Naive thymus-derived CD8-positive, alpha-beta T cell (primary cell): ENCODE data around the gene MBOAT7. TPM values are rescaled to one million over a fixed set of nuclear protein-coding genes. Genes with fewer than 3 reads are reported as not detected.

Source experiments
- ATAC-seq, 2 donors: fragments of 150-1000 bp; cut with Tn5 transposase in 1 of 2; sonication (Bioruptor Pico), chemical (Tn5 transposase) in 1 of 2; 1 replicate in 1 of 2; 2 replicates in 1 of 2; pipeline ENCODE4 v1.10.0; 2021; ENCODE audit warnings: mild to moderate bottlenecking in 2 of 2, moderate library complexity in 2 of 2
- POLR2A ChIA-PET: fragments of 350-600 bp; sonication (Branson Sonifier 250); formaldehyde crosslinking; loops from one replicate; lab custom pipeline; 2021; ENCODE audit warnings: antibody characterized with exemption; lab: Charles Lee
- DNase-seq, 10 donors: peaks; one replicate each; pipeline versions ENCODE4 v3.0.0 to v3.0.0-alpha.2; 2020 to 2022
- H3K27ac Mint-ChIP-seq, 10 donors: one replicate each; pipeline ENCODE4 v1.8.0; 2020 to 2022; ENCODE audit warnings: mild to moderate bottlenecking in 10 of 10, mixed read lengths in 10 of 10, moderate library complexity in 4 of 10, inconsistent platforms in 1 of 10
- H3K27me3 Mint-ChIP-seq, 5 donors: one replicate each; pipeline ENCODE4 v1.8.0; 2021 to 2022; ENCODE audit warnings: mixed read lengths in 5 of 5
- H3K36me3 Mint-ChIP-seq, 3 donors: one replicate each; pipeline ENCODE4 v1.8.0; 2020 to 2022; ENCODE audit warnings: mixed read lengths in 3 of 3, mild to moderate bottlenecking in 2 of 3, inconsistent platforms in 1 of 3
- H3K4me1 Mint-ChIP-seq, 4 donors: one replicate each; pipeline ENCODE4 v1.8.0; 2021 to 2022; ENCODE audit warnings: mixed read lengths in 4 of 4
- H3K4me3 Mint-ChIP-seq, 10 donors: one replicate each; pipeline ENCODE4 v1.8.0; 2020 to 2022; ENCODE audit warnings: mild to moderate bottlenecking in 10 of 10, mixed read lengths in 10 of 10, moderate library complexity in 6 of 10, inconsistent platforms in 1 of 10
- H3K9me3 Mint-ChIP-seq, 9 donors: one replicate each; pipeline ENCODE4 v1.8.0; 2020 to 2022; ENCODE audit warnings: mixed read lengths in 9 of 9, mild to moderate bottlenecking in 3 of 9, inconsistent platforms in 1 of 9, moderate library complexity in 1 of 9
- polyA plus RNA-seq, 3 donors: library from polyadenylated mRNA; unstranded; fragments of 300-500 nt; fragmentation: Illumina TruSeq; gene quantifications; one replicate each; pipeline ENCODE4 v1.2.3, GENCODE V29; 2021
- total RNA-seq, 8 experiments: library from RNA in 2 of 8; stranded (reverse) in 2 of 8; gene quantifications; one replicate each; pipeline ENCODE4 v1.2.3 and lab custom pipeline; 2021 to 2026

The MBOAT7 gene
- total and polyA plus RNA-seq, 5 experiments from 2014 or later = 11.9 to 36.1 (median 17.9) TPM

DNA sequence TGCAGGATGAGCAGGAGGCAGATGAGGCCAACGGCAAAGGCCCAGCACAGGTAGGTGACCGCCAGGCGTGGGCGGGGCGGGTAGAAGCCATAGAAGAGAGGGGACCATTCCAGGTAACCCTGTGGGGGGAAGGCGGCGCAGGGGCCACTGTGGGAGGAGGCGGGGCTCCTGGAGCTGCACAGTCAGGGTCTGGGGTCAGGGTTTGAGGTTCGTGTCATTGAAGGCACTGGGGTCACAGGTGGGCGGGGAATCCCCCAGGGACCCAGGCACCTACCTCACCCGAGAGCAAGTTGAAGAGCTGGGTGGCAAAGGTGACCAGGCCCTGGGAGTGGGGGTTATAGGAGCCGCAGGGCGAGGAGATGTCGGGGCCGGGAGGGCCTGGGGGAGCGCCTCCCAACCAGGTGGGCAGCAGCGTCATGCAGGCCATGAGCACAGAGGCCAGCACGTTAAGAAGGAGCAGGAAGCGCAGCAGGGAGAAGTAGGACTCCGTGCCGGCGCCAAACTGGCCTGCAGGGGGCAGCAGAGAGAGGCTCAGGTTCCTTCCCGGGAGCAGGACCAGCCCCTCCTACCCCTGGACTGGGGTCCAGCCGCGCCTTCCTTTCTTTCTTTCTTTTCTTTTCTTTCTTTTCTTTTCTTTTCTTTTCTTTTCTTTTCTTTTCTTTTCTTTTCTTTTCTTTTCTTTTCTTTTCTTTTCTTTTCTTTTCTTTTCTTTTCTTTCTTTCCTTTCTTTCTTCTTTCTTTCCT lies 21.0 kb downstream of the MBOAT7 start:
- POLR2A ChIA-PET = interaction anchor here (0.7 to 1.5 kb wide), 3 partner anchors 9 to 33 kb away, joined by 4 read pairs; partner anchors contain the start of genes LENG1, MBOAT7 and RPS9
- Mint-ChIP-seq H3K4me3 (peak overlapping the region in 2 of 10 donors; percentile 36 to 48), H3K27me3 (peaks cover 0 to 3% (median 0%) of the 10 kb centered on the region in 5 donors), H3K9me3 (no peaks in the 10 kb centered on the region), H3K36me3 (no peaks in the 10 kb centered on the region), H3K4me1 (peaks cover 5 to 30% (median 24%) of the 10 kb centered on the region in 4 donors), H3K27ac (no peak overlapping the region)
- peak; percentile 95 to 96 for ATAC-seq
- peak; percentile 76 to 93 (median 86) for DNase-seq

DNA sequence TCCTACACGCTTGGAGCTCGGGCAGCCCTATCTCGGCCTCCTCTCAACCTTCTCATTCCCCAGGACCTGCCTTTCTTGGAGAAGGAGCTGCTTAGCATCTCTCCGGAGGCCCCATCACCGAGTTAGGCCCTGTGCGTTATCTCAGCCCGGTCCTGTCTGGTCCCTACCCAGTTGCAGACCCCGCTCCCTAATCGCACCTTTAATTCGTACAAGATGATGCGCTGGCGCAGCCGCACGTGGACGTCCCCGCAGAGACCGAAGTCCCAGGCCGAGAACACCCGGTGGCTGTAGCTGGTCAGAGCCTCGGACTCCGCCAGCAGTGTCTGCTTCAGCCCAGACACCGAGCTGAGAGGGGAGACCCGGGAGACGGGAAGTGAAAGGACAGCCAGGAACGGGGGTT lies 24.2 kb downstream of the MBOAT7 start:
- Mint-ChIP-seq H3K4me3 (peak overlapping the region in 3 of 10 donors; percentile 15 to 78 (median 70)), H3K27me3 (peaks cover 0 to 3% (median 0%) of the 10 kb centered on the region in 5 donors), H3K4me1 (peaks cover 16 to 51% (median 46%) of the 10 kb centered on the region in 4 donors), H3K36me3 (no peaks in the 10 kb centered on the region), H3K27ac (no peak overlapping the region), H3K9me3 (no peaks in the 10 kb centered on the region)
- DNase-seq (no peak), ATAC-seq (no peak)
- POLR2A ChIA-PET = interaction anchor here (0.7 to 1.1 kb wide), 4 partner anchors 14 to 62 kb away, joined by 3 to 4 read pairs (median 4); no protein-coding TSS in a partner anchor

DNA sequence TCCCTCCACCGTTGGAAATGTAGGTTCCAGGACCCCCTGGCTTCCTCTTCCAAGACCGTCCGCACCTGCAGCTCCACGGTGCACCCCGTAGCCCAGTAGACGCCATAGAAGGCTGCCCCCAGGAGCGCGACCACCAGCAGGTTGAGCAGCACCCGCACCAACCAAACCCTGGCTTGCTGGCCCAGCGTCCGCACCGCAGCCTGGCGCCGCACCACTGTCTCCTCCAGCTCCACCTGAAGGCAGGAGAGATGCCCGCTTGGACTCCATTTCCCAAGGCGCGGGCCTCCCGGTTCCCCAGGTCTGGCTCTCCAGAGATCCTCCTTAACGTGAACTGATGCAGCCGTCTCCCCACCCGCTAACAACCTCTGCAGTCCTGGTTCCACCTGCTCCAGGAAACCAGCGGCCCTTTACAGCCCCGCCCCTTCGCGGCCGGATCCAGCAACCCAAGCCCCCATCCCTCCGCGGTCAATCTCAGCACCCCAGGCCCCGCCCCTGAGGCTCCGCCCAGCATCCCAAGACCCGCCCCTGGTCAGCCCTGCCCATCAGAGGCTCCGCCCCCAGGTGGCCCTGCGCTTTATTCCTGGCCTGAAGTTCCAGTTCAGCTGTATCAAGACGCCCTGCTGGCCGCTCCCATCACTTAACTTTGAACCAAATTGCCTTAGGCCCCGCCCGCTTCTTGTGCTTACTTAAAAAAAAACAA lies 24.9 kb downstream of the MBOAT7 start:
- Mint-ChIP-seq H3K27me3 (peaks cover 0 to 3% (median 0%) of the 10 kb centered on the region in 5 donors), H3K4me1 (peaks cover 20 to 58% (median 52%) of the 10 kb centered on the region in 4 donors), H3K4me3 (peak overlapping the region; percentile 31 to 84 (median 68)), H3K36me3 (peaks cover 0 to 1% (median 0%) of the 10 kb centered on the region in 3 donors), H3K9me3 (no peaks in the 10 kb centered on the region), H3K27ac (peak overlapping the region in 6 of 10 donors; percentile 6 to 85 (median 58))
- ATAC-seq = no peak
- DNase-seq = peak in 5 of 10 donors; percentile 30 to 38 (median 34)
- POLR2A ChIA-PET = interaction anchor here (0.7 to 1.8 kb wide), 6 partner anchors 13 to 61 kb away, joined by 3 to 5 read pairs (median 4); partner anchors contain the start of genes CNOT3 and MBOAT7

DNA sequence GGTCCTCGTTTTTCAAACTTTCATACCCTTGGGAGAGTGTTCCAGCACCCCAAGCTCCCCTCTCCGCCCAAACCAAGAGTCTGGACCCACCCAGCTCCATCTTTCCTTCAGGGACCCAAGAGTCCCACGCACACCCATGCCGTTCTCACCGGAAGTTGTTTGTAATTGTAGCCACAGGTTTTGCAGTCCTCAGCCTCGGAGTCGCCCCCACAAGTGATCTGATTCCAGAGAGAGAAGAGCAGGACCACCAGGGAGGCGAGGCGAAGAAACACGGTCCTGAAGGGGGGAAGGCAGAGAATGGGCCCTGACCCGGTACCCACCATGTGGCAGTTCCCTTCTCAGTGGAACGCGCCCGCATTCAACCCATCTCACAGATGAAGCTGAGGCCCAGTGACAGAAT lies 26.5 kb downstream of the MBOAT7 start:
- DNase-seq = no peak
- peak overlapping the region in 5 of 10 donors; percentile 4 to 99 (median 69) for H3K27ac Mint-ChIP-seq
- H3K4me1 Mint-ChIP-seq = peaks cover 24 to 64% (median 61%) of the 10 kb centered on the region in 4 donors
- peaks cover 0 to 3% (median 0%) of the 10 kb centered on the region in 5 donors for H3K27me3 Mint-ChIP-seq
- no peak for ATAC-seq
- peak overlapping the region; percentile 83 to 96 (median 90) for H3K4me3 Mint-ChIP-seq
- H3K9me3 Mint-ChIP-seq = no peaks in the 10 kb centered on the region
- peaks cover 0 to 7% (median 2%) of the 10 kb centered on the region in 3 donors for H3K36me3 Mint-ChIP-seq
- POLR2A ChIA-PET = interaction anchor here (0.6 to 1.8 kb wide), 5 partner anchors 13 to 27 kb away, joined by 3 to 5 read pairs (median 4); partner anchors contain the start of genes CNOT3 and MBOAT7

DNA sequence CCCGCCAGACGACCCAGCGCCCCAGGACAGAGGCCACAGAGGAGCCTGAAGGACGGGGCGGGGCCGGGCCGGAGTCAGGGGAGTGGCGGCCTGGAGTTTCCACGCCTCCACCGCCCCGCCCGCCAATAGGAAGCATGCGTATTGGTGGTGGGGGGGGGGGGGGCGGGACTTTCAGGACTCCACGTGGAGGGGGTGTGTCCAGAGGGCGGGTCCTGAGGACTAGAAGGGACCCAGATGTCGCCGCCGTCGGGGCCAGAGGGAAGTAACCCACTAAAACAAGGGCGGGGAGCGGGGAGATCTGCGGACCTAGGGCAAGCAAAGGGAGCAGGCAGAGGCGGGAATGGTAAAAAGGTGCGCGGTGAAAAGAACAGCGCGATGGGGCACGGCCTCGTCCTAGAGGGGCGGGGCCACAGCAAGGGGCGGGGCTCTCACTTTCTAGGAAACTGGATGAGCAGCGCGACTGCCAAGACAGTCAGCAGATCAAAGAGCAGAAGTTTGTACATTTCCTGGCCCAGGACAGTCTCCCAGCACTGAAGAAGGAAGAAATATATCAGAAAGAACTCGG lies 27.1 kb downstream of the MBOAT7 start:
- H3K9me3 Mint-ChIP-seq = no peaks in the 10 kb centered on the region
- ATAC-seq (peak in 1 of 2 donors; percentile 3), DNase-seq (peak; percentile 69 to 85 (median 76))
- POLR2A ChIA-PET = interaction anchor here (0.6 to 0.7 kb wide), 3 partner anchors 13 to 27 kb away, joined by 3 to 4 read pairs (median 3); partner anchors contain the start of genes CNOT3 and MBOAT7
- H3K36me3 Mint-ChIP-seq = peaks cover 0 to 12% (median 2%) of the 10 kb centered on the region in 3 donors
- peaks cover 0 to 3% (median 0%) of the 10 kb centered on the region in 5 donors for H3K27me3 Mint-ChIP-seq
- peak overlapping the region in 9 of 10 donors; percentile 4 to 99 (median 73) for H3K27ac Mint-ChIP-seq
- H3K4me1 Mint-ChIP-seq = peaks cover 24 to 67% (median 62%) of the 10 kb centered on the region in 4 donors
- peak overlapping the region; percentile 83 to 100 (median 91) for H3K4me3 Mint-ChIP-seq

DNA sequence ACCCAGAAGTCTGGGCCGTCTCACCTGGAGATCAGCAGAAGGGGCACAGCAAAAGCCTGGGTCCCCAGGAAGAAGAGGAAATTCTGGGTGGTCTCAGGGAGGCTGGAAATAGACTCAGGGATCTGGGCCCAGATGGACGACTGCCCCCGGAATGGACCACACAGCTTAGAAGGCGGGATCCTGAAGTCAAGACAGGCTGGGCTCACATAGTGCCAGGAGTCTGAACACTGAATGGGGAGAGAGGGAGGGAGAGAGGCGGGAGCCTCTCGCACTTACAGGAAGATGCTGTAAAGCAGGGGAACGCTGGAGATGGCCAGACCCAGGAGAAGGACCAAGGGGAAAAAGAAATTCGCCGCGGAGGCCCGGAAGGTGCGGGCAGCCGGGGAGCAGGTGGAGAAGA lies 28.5 kb downstream of the MBOAT7 start:
- Mint-ChIP-seq H3K4me1 (peaks cover 28 to 77% (median 71%) of the 10 kb centered on the region in 4 donors), H3K9me3 (no peaks in the 10 kb centered on the region), H3K27me3 (peaks cover 0 to 3% (median 0%) of the 10 kb centered on the region in 5 donors), H3K4me3 (peak overlapping the region; percentile 91 to 100 (median 100)), H3K27ac (peak overlapping the region; percentile 99 to 100 (median 99)), H3K36me3 (peaks cover 0 to 25% (median 2%) of the 10 kb centered on the region in 3 donors)
- ATAC-seq (no peak), DNase-seq (no peak)
- POLR2A ChIA-PET = interaction anchor here (5.2 to 7.6 kb wide), 3 partner anchors 23 to 46 kb away, joined by 31 to 129 read pairs (median 103); partner anchors contain the start of genes CNOT3, MBOAT7, PRPF31 and TFPT

DNA sequence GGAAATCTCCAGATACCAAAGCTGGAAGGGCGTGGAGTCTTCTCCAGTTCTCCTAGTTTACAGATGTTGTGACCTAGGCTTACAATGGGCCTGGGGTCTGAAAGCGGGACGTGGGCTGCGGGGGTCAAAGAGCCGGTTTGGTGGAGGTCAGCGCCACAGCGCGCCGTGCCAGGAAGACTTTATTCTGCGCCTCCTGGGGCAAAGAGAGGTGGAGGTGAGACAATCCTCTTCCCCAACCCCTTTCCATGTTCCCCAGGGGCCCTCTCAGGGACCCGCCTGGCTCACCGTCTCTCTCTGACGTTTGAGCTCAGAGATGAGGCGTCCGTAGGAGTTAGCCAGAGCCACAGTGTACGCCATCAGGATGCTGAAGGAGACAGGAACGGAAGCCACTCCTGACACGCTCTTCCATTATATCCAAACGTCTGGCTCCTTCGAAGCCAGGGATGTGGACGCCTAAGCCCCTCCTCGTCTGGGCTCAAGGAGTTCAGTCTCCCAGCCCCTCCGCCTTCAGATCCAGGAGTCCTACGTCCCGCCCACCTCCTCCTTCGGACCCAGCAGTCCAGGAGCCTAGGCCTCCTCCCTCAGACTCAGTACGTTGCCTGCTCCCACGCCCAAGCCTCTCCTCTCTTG lies 29.1 kb downstream of the MBOAT7 start:
- ATAC-seq = no peak
- H3K36me3 Mint-ChIP-seq = peaks cover 0 to 29% (median 2%) of the 10 kb centered on the region in 3 donors
- H3K27ac Mint-ChIP-seq = peak overlapping the region; percentile 99 to 100 (median 99)
- no peaks in the 10 kb centered on the region for H3K9me3 Mint-ChIP-seq
- peaks cover 28 to 75% (median 72%) of the 10 kb centered on the region in 4 donors for H3K4me1 Mint-ChIP-seq
- H3K4me3 Mint-ChIP-seq = peak overlapping the region; percentile 91 to 100 (median 100)
- POLR2A ChIA-PET = interaction anchor here (0.6 to 7.6 kb wide), 9 partner anchors 12 to 292 kb away, joined by 3 to 129 read pairs (median 19); partner anchors contain the start of genes CNOT3, MBOAT7, PRPF31 and RPS9
- H3K27me3 Mint-ChIP-seq = peaks cover 0 to 3% (median 0%) of the 10 kb centered on the region in 5 donors
- DNase-seq = no peak

DNA sequence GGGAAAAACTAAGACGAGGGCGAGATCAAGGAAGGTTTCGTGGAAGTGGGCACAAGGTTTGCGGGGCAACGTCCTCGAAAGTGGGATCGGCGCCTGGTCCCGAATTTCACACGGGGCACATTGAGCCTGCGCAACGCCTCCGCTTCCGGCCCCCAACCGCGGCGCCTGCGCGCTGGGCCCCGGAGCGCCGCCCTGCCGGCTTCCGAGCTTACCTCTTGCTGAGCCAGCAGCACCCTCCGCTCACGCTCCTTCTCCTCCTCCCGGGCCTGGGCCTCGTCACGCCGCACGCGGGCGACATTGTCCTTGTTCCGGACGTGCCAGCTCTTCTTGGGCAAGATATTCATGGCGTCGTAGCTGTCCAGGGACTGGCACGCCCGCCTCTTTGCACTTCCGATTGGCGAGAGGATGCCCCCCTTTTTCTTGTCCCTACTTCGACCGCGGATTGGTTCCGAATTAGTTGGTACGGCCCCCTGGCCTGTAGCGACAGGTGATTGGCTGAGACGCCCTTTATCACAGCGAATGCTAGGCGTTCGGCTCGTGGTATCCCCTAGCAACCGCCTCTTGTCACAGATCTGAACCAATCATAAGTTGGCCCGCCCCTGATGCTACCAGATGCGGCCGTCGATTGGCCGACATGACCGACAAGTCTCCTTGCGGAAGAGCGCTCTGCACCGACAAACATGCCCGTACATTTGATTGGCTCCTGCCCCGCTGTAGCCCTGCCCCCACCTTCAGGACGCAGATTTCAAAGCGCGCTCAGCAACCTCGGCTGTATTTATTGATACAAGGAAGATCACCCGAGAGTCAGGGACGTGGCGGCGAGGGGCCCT lies 29.8 kb downstream of the MBOAT7 start, which contains the start of gene LENG1:
Gene LENG1 (minus strand): TSS at position 370 of the 830 bp plus-strand sequence. CDS start 26 bp downstream, at position 344.
- DNase-seq (peak; percentile 89 to 100 (median 99)), ATAC-seq (peak; percentile 86 to 89)
- Mint-ChIP-seq H3K27me3 (peaks cover 0 to 2% (median 0%) of the 10 kb centered on the region in 5 donors), H3K36me3 (peaks cover 5 to 36% (median 8%) of the 10 kb centered on the region in 3 donors), H3K9me3 (no peaks in the 10 kb centered on the region), H3K27ac (peak within 1 kb of the TSS; percentile 99 to 100 (median 99)), H3K4me3 (peak within 1 kb of the TSS; percentile 91 to 100 (median 100)), H3K4me1 (peaks cover 32 to 77% (median 73%) of the 10 kb centered on the region in 4 donors)
- POLR2A ChIA-PET = interaction anchor here (0.6 to 7.6 kb wide), 19 partner anchors 8 to 291 kb away, joined by 3 to 129 read pairs (median 6); partner anchors contain the start of genes CNOT3, LENG8, MBOAT7 and NDUFA3

DNA sequence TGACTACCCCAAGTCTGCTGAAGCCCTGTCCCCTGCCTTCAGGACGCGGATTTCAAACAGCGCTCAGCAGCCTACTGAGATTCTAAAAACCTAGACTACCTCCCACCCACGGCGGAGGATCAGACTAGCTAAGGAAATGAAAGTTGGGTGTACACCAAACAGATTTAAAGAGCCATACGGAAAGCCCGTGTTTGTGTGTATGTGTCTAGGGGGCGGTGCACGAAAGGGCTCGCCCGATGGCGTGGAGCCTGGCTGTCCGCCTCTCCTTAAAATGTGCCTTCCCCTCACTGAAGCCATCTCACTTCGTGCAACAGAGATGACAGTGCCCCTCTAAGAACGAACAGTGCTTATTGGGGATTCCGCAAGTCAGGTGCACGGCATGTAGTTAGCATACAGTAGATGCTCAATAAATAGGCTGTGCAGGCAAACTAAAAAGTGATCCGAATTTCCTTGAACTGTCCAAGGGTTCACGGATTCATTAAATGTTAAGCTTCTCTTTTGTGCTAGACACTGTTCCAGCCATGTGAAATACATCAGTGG lies 30.5 kb downstream of the MBOAT7 start:
- H3K9me3 Mint-ChIP-seq = no peaks in the 10 kb centered on the region
- no peak for ATAC-seq
- H3K4me1 Mint-ChIP-seq = peaks cover 34 to 78% (median 73%) of the 10 kb centered on the region in 4 donors
- peak overlapping the region; percentile 91 to 100 (median 100) for H3K4me3 Mint-ChIP-seq
- peaks cover 7 to 43% (median 12%) of the 10 kb centered on the region in 3 donors for H3K36me3 Mint-ChIP-seq
- peak in 4 of 10 donors; percentile 19 to 39 (median 30) for DNase-seq
- POLR2A ChIA-PET = interaction anchor here (0.7 to 7.6 kb wide), 19 partner anchors 8 to 290 kb away, joined by 3 to 129 read pairs (median 6); partner anchors contain the start of genes CNOT3, LENG8, MBOAT7 and NDUFA3
- no peaks in the 10 kb centered on the region for H3K27me3 Mint-ChIP-seq
- H3K27ac Mint-ChIP-seq = peak overlapping the region; percentile 99 to 100 (median 99)

DNA sequence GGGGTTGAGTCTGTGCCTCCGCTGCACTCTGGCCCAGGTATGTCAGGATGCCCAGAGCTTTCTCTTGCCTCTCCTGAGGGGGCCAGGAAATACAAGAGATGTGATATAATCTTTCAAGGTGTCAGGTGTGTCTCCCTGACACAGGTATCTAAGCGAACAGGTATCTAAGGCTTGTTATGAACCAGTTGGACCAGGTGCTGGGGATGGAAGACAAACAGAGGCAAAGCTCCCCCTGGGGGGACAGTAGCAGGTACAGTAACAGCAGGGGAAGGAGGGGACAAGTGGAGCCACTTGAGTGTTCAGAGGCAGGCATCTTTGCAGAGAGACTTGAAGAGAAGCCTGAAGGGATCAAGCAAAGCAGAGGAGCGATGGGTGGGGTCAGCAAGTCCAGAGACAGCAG lies 32.4 kb downstream of the MBOAT7 start:
- H3K36me3 Mint-ChIP-seq = peaks cover 7 to 60% (median 12%) of the 10 kb centered on the region in 3 donors

More for the DNA sequence above, 32.4 kb downstream of the MBOAT7 start:
- Mint-ChIP-seq H3K9me3 (no peaks in the 10 kb centered on the region), H3K27me3 (no peaks in the 10 kb centered on the region), H3K4me1 (peaks cover 35 to 73% (median 67%) of the 10 kb centered on the region in 4 donors), H3K4me3 (peak overlapping the region in 9 of 10 donors; percentile 32 to 77 (median 56)), H3K27ac (peak overlapping the region in 8 of 10 donors; percentile 34 to 81 (median 59))
- ATAC-seq (no peak), DNase-seq (no peak)
- POLR2A ChIA-PET = interaction anchor here (5.2 to 7.6 kb wide), 4 partner anchors 14 to 42 kb away, joined by 19 to 129 read pairs (median 67); partner anchors contain the start of genes CNOT3, MBOAT7, PRPF31 and TFPT
